ENCODE results near the gene DOLPP1.

DNA sequence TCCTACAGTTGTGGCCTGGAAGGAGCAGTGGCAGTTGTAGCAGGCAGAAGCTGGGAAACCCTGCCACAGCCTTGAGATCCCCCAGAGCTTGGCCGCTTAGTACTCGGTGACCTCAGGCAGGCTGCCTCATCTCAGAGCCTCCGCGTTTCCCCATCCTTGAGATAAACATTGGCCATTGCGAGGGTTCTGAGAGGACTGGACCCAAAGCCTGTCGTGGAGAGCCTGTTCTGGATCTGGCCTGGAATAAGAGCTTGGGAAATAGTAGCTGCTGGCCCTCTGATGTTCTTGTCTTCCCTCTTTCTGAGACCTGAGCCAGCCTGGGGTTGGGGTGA, 43.2 kb upstream of the DOLPP1 start:
- TF ChIP-seq CTCF (IDR thresholded peaks at IDR 0.05) (no peak), POLR2A (IDR thresholded peaks at IDR 0.05) (no peak)
